ENCODE data around the gene GZMM.

GRCh38 chr19:593505-593904 is 49.7 kb downstream of the GZMM start:
- TF ChIP-seq ZBTB25 (CRISPR knock-in tag; IDR thresholded peaks at IDR 0.05) (no peak), HHEX (CRISPR knock-in tag; IDR thresholded peaks at IDR 0.05) (no peak), XRCC5 (optimal IDR thresholded peaks at IDR 0.05; ENCODE audit: low read length) (no peak), ZNF569 (CRISPR knock-in tag; IDR thresholded peaks at IDR 0.05; ENCODE audit: borderline replicate concordance) (no peak), CEBPZ (IDR thresholded peaks at IDR 0.05; ENCODE audit: low read length) (no peak), CTCF (CRISPR knock-in tag; IDR thresholded peaks at IDR 0.05) (no peak), MAZ (IDR thresholded peaks at IDR 0.05; ENCODE audit: borderline replicate concordance, low read depth, low read length) (no peak), MAZ (CRISPR knock-in tag; IDR thresholded peaks at IDR 0.05; ENCODE audit: low read depth) (no peak)

All from HepG2 (cell line).